ENCODE results near the gene FOXO3. TPM values are rescaled to one million over a fixed set of nuclear protein-coding genes. Genes with fewer than 3 reads are reported as not detected.

Gene FOXO3
- total RNA-seq, 1 donor from 2014 or later = 40.4 TPM

GRCh38 chr6:108570517-108570916, 9.8 kb downstream of the FOXO3 start:
- DNase-seq (ENCODE audit: low spot score in 2 of 2) = no peak
- FAIRE-seq = no peak

- no peak for FAIRE-seq
- DNase-seq (ENCODE audit: low spot score in 2 of 2) = no peak
Observed at GRCh38 chr6:108574457-108575141, 13.9 kb downstream of the FOXO3 start.

GRCh38 chr6:108575905-108576494, 15.3 kb downstream of the FOXO3 start:
- no peak for FAIRE-seq
- no peak for DNase-seq (ENCODE audit: low spot score in 2 of 2)

- no peak for FAIRE-seq
- DNase-seq (ENCODE audit: low spot score in 2 of 2) = no peak
Observed at GRCh38 chr6:108576709-108577108, 16.0 kb downstream of the FOXO3 start.

- DNase-seq (ENCODE audit: low spot score in 2 of 2) = no peak
- no peak for FAIRE-seq
Observed at GRCh38 chr6:108578166-108578565, 17.4 kb downstream of the FOXO3 start.

GRCh38 chr6:108578595-108579327, 18.0 kb downstream of the FOXO3 start:
- no peak for FAIRE-seq
- no peak for DNase-seq (ENCODE audit: low spot score in 2 of 2)

GRCh38 chr6:108579328-108579721, 18.6 kb downstream of the FOXO3 start:
- FAIRE-seq (no peak), DNase-seq (ENCODE audit: low spot score in 2 of 2) (no peak)

GRCh38 chr6:108580646-108581045, 19.9 kb downstream of the FOXO3 start:
- no peak for FAIRE-seq
- no peak for DNase-seq (ENCODE audit: low spot score in 2 of 2)

- DNase-seq (ENCODE audit: low spot score in 2 of 2) (no peak), FAIRE-seq (no peak)
Observed at GRCh38 chr6:108581237-108581931, 20.7 kb downstream of the FOXO3 start.

GRCh38 chr6:108581932-108582475, 21.3 kb downstream of the FOXO3 start:
- FAIRE-seq (no peak), DNase-seq (ENCODE audit: low spot score in 2 of 2) (no peak)

- FAIRE-seq (no peak), DNase-seq (ENCODE audit: low spot score in 2 of 2) (no peak)
Observed at GRCh38 chr6:108582618-108583017, 21.9 kb downstream of the FOXO3 start.

- no peak for DNase-seq (ENCODE audit: low spot score in 2 of 2)
- FAIRE-seq = no peak
Observed at GRCh38 chr6:108584323-108584722, 23.6 kb downstream of the FOXO3 start.

GRCh38 chr6:108585359-108585758, 24.6 kb downstream of the FOXO3 start:
- no peak for DNase-seq (ENCODE audit: low spot score in 2 of 2)
- no peak for FAIRE-seq

GRCh38 chr6:108585921-108586536, 25.3 kb downstream of the FOXO3 start:
- FAIRE-seq (no peak), DNase-seq (ENCODE audit: low spot score in 2 of 2) (no peak)

- FAIRE-seq = no peak
- DNase-seq (ENCODE audit: low spot score in 2 of 2) = peak in 1 of 2 donors; percentile 30
Observed at GRCh38 chr6:108587258-108588059, 26.7 kb downstream of the FOXO3 start.

GRCh38 chr6:108588586-108588985, 27.9 kb downstream of the FOXO3 start:
- FAIRE-seq = no peak

GRCh38 chr6:108589244-108589791, 28.6 kb downstream of the FOXO3 start:
- no peak for FAIRE-seq
- no peak for DNase-seq (ENCODE audit: low spot score in 2 of 2)

More at GRCh38 chr6:108588586-108588985, 27.9 kb downstream of the FOXO3 start:
- DNase-seq (ENCODE audit: low spot score in 2 of 2) = no peak

- DNase-seq (ENCODE audit: low spot score in 2 of 2) (no peak), FAIRE-seq (no peak)
Observed at GRCh38 chr6:108591040-108591816, 30.5 kb downstream of the FOXO3 start.
